OCI-LY3 (cell line): ENCODE measurements around the gene TEX261.

Experiments
- H2AFZ ChIP-seq: fragments of 200-600, 300-600 bp; shearing (Covaris generic); 2 replicates; pipeline ENCODE4 v1.6.0; 2014; ENCODE audit warnings: antibody characterized with exemption, low read depth, low read length
- H3K27ac ChIP-seq: fragments of 200-600, 300-600 bp; sonication (generic); 2 replicates; pipeline ENCODE4 v1.5.1; 2014; ENCODE audit warnings: mild to moderate bottlenecking, low read length, moderate library complexity, mixed read lengths
- H3K27me3 ChIP-seq: fragments of 200-600, 300-600 bp; sonication (generic); 2 replicates; pipeline ENCODE4 v1.6.1; 2014; ENCODE audit warnings: low read depth, low read length, mixed read lengths
- H3K36me3 ChIP-seq: fragments of 200-600, 300-600 bp; sonication (generic); replicated peaks from 2 replicates; pipeline ENCODE3; 2014; ENCODE audit warnings: low read depth, low read length, mixed read lengths
- H3K4me1 ChIP-seq: fragments of 300-600, 200-600 bp; sonication (generic); 2 replicates; pipeline ENCODE4 v1.6.1; 2014; ENCODE audit warnings: low read length, mixed read lengths
- H3K4me2 ChIP-seq: fragments of 200-600, 300-600 bp; sonication (generic); 2 replicates; pipeline ENCODE4 v1.6.1; 2014; ENCODE audit warnings: low read length, mixed read lengths
- H3K4me3 ChIP-seq: fragments of 300-600, 200-600 bp; sonication (generic); 2 replicates; pipeline ENCODE4 v1.5.1; 2014; ENCODE audit warnings: antibody characterized with exemption, mild to moderate bottlenecking, low read length, moderate library complexity
- H3K79me2 ChIP-seq: fragments of 300-600, 200-600 bp; shearing (Covaris generic); 2 replicates; pipeline ENCODE4 v1.6.1; 2014; ENCODE audit warnings: mild to moderate bottlenecking, low read length, mixed read lengths
- H3K9ac ChIP-seq: fragments of 300-600, 200-600 bp; shearing (Covaris generic); 2 replicates; pipeline ENCODE4 v1.6.0; 2014; ENCODE audit warnings: mild to moderate bottlenecking, low read length, moderate library complexity
- H3K9me3 ChIP-seq: fragments of 200-600, 300-600 bp; shearing (Covaris generic); 2 replicates; pipeline ENCODE4 v1.6.1; 2014; ENCODE audit warnings: low read length, mixed read lengths; ENCODE audit not compliant: insufficient read depth
- H4K20me1 ChIP-seq: fragments of 200-600, 300-600 bp; sonication (generic); 2 replicates; pipeline ENCODE4 v1.6.1; 2016; ENCODE audit warnings: low read length, mixed read lengths; ENCODE audit not compliant: insufficient read depth
- EZH2phosphoT487 ChIP-seq: fragments of 200-600 bp; shearing (Covaris generic); IDR thresholded peaks from 2 replicates; pipeline ENCODE4 v1.6.1; 2018; ENCODE audit warnings: antibody characterized with exemption, mixed run types, low read depth
- TF ChIP-seq, protein P1 (sequence below): fragments of 200-600, 300-600 bp; sonication (generic); IDR thresholded peaks from 2 replicates; pipeline ENCODE4 v1.5.1; 2014; ENCODE audit warnings: antibody characterized with exemption, low read length, low read depth

The TEX261 gene

DNA sequence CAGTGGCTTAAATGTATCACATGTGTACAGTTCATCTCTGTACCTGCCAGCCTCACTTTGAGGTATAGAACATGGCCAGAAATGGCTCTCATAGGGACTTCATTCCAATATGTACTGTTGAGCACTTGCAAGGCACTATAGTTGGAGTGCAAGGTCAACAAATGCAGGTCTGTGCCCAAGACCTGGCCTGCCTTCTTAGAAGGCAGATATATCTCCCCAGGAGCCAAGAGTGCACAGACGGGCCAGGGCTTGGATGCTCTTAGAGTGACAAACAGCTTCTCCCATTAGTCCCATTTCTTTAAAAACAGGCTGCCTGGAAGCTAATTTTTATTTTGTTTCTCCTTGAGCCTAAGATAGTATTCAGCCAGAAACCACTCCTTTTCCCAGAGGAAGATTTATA lies 7.3 kb downstream of the TEX261 start:
- Histone ChIP-seq H3K9ac (no peak overlapping the region), H2AFZ (no peak overlapping the region), H4K20me1 (no peaks in the 10 kb centered on the region), H3K79me2 (no peaks in the 10 kb centered on the region; the same call in 1 of the 2 replicates), H3K27me3 (no peaks in the 10 kb centered on the region), H3K36me3 (peaks cover 17% of the 10 kb centered on the region), H3K9me3 (no peaks in the 10 kb centered on the region), H3K4me2 (no peak overlapping the region), H3K4me1 (no peaks in the 10 kb centered on the region), H3K4me3 (no peak overlapping the region), H3K27ac (no peak overlapping the region)
- no peak for TF ChIP-seq EZH2phosphoT487

DNA sequence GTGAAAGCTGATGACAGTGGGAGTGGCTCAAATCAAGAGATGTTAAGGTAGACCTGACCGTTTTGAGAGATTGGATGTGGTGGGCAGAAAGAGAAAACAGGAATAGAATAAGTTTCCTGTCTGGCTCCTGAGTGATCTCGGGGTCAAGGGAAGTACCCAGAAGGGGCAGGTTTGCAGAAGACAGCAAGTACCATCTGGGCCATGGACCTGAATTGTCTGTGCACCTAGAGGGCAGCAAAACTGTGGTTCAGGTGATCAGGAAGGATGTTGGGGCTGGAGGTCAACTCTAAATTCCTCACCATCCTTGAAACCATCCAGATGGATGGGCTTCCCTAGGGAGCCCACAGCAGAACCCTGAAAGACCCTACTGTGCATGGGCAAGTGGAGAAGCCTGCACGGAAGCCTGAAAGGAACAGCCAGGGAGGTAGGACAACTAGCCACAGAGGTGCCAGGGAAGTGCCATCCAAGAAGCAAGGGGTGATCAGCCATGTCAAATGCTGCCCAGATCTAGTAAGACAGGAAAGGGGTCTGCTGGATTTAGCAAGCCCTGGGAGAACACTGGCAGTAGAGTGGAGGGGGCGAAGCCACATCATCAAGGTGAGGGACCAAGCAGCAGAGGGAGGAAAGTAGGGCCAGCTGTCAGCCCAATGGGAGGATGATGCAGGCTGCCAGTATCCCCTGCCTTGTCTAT lies 8.0 kb downstream of the TEX261 start:
- Histone ChIP-seq H3K36me3 (peaks cover 17% of the 10 kb centered on the region), H3K9ac (no peak overlapping the region), H4K20me1 (no peaks in the 10 kb centered on the region)

DNA sequence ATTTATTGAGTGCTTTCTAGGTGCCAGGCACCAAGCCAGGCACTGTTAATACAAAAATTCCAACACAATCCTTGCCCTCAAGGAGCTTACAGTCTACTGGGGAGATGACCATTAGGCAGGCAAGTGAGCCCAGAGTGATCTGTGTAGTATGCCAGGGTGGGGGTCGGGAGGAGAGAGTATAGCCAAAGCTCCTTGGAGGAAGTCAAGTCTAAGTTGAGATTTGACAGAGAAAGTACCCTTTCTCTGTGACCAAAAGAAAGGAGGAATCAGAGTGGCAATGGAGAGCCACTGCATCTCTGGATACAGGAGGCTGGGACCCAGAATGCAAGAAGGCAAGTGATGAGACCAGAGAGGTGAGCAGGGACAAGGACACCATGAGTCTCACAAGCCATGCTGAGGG lies 8.7 kb downstream of the TEX261 start:
- H3K9me3 ChIP-seq: no peaks in the 10 kb centered on the region
- no peak overlapping the region for H3K4me2 ChIP-seq
- no peak overlapping the region for H3K27ac ChIP-seq
- H3K79me2 ChIP-seq: no peaks in the 10 kb centered on the region
- no peaks in the 10 kb centered on the region for H4K20me1 ChIP-seq
- H3K9ac ChIP-seq: no peak overlapping the region
- H3K36me3 ChIP-seq: peaks cover 16% of the 10 kb centered on the region
- H3K27me3 ChIP-seq: no peaks in the 10 kb centered on the region
- H3K4me3 ChIP-seq: no peak overlapping the region
- no peak for TF ChIP-seq EZH2phosphoT487
- TF ChIP-seq, protein P1, sequence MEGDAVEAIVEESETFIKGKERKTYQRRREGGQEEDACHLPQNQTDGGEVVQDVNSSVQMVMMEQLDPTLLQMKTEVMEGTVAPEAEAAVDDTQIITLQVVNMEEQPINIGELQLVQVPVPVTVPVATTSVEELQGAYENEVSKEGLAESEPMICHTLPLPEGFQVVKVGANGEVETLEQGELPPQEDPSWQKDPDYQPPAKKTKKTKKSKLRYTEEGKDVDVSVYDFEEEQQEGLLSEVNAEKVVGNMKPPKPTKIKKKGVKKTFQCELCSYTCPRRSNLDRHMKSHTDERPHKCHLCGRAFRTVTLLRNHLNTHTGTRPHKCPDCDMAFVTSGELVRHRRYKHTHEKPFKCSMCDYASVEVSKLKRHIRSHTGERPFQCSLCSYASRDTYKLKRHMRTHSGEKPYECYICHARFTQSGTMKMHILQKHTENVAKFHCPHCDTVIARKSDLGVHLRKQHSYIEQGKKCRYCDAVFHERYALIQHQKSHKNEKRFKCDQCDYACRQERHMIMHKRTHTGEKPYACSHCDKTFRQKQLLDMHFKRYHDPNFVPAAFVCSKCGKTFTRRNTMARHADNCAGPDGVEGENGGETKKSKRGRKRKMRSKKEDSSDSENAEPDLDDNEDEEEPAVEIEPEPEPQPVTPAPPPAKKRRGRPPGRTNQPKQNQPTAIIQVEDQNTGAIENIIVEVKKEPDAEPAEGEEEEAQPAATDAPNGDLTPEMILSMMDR: no peak
- H2AFZ ChIP-seq: no peak overlapping the region
- no peaks in the 10 kb centered on the region for H3K4me1 ChIP-seq

More for the DNA sequence above, 8.0 kb downstream of the TEX261 start:
- no peak overlapping the region for H3K4me3 ChIP-seq
- H3K27me3 ChIP-seq: no peaks in the 10 kb centered on the region
- no peak overlapping the region for H3K27ac ChIP-seq
- no peaks in the 10 kb centered on the region; the same call in 1 of the 2 replicates for H3K79me2 ChIP-seq
- no peaks in the 10 kb centered on the region for H3K9me3 ChIP-seq
- H3K4me1 ChIP-seq: no peaks in the 10 kb centered on the region
- H3K4me2 ChIP-seq: no peak overlapping the region
- no peak for TF ChIP-seq EZH2phosphoT487
- TF ChIP-seq, protein P1: no peak
- H2AFZ ChIP-seq: no peak overlapping the region

DNA sequence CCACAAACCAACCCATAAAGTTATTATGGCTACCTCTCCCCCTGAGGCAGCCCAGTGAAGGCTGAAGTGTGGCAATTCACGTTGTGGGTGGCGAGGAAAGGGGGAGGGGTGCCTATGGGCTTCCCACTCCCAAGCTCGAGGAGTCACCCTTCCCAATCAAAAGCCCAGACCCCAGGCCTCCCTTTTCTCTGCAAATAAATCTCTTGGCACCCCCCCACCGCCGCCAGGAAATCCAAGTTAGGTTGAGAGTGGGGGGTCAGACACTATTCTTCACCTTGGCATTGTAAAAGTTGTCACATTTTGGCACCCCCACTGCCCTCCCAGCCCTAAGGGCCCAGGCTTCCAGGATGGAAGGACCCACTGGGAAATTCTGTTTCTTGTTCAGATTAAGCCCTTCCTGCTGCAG lies 9.4 kb downstream of the TEX261 start:
- no peak overlapping the region for H3K9ac ChIP-seq
- H3K4me2 ChIP-seq: no peak overlapping the region
- TF ChIP-seq, protein P1: no peak
- TF ChIP-seq EZH2phosphoT487: no peak
- H3K27me3 ChIP-seq: no peaks in the 10 kb centered on the region
- no peaks in the 10 kb centered on the region for H3K9me3 ChIP-seq
- peaks cover 13% of the 10 kb centered on the region for H3K36me3 ChIP-seq
- H4K20me1 ChIP-seq: no peaks in the 10 kb centered on the region
- H3K79me2 ChIP-seq: no peaks in the 10 kb centered on the region
- H3K27ac ChIP-seq: no peak overlapping the region
- no peak overlapping the region for H2AFZ ChIP-seq
- H3K4me3 ChIP-seq: no peak overlapping the region
- H3K4me1 ChIP-seq: no peaks in the 10 kb centered on the region
